Neural cell (in vitro differentiated cells): ENCODE measurements around the gene MISFA. TPM values are rescaled to one million over a fixed set of nuclear protein-coding genes. Genes with fewer than 3 reads are reported as not detected.

ENCODE experiments used
- H2AFZ ChIP-seq: fragments of 200-600, 300-800 bp; sonication (generic), shearing (Covaris generic); 2 replicates; pipeline ENCODE4 v1.6.0; 2014; ENCODE audit warnings: low read depth, mild to moderate bottlenecking, antibody characterized with exemption, low read length, moderate library complexity
- H3F3A ChIP-seq: fragments of 200-600 bp; shearing (Covaris generic); 2 replicates; pipeline ENCODE4 v1.6.1; 2016; ENCODE audit warnings: mild to moderate bottlenecking, moderate library complexity, mixed read lengths, antibody characterized with exemption, low read length; ENCODE audit not compliant: insufficient read depth, poor library complexity, severe bottlenecking
- H3K27ac ChIP-seq: fragments of 200-600, 300-800 bp; sonication (generic), shearing (Covaris generic); 2 replicates; pipeline ENCODE4 v1.5.1; 2014; ENCODE audit warnings: mild to moderate bottlenecking, low read length, moderate library complexity
- H3K27me3 ChIP-seq: fragments of 300-800, 200-600 bp; sonication (generic), shearing (Covaris generic); 2 replicates; pipeline ENCODE4 v1.6.0; 2014; ENCODE audit warnings: mild to moderate bottlenecking, low read depth, low read length, moderate library complexity; ENCODE audit not compliant: insufficient read depth
- H3K36me3 ChIP-seq: fragments of 300-800, 200-600 bp; sonication (generic), shearing (Covaris generic); 2 replicates; pipeline ENCODE4 v1.5.1; 2014; ENCODE audit warnings: mild to moderate bottlenecking, antibody characterized with exemption, low read length, moderate library complexity; ENCODE audit not compliant: insufficient read depth
- H3K4me2 ChIP-seq: fragments of 300-800, 200-600 bp; sonication (generic), shearing (Covaris generic); 2 replicates; pipeline ENCODE4 v1.6.0; 2014; ENCODE audit warnings: mild to moderate bottlenecking, low read length
- H3K4me3 ChIP-seq: fragments of 300-800, 200-600 bp; sonication (generic), shearing (Covaris generic); 2 replicates; pipeline ENCODE4 v1.5.1; 2014; ENCODE audit warnings: mild to moderate bottlenecking, low read length, moderate library complexity
- H3K79me2 ChIP-seq: fragments of 200-600 bp; shearing (Covaris generic); replicated peaks from 2 replicates; pipeline ENCODE4 v1.6.0; 2014; ENCODE audit warnings: mild to moderate bottlenecking, low read length, moderate library complexity; ENCODE audit not compliant: insufficient read depth
- H3K9ac ChIP-seq: fragments of 300-800, 200-600 bp; sonication (generic), shearing (Covaris generic); 2 replicates; pipeline ENCODE4 v1.6.1; 2016; ENCODE audit warnings: mild to moderate bottlenecking, low read length, mixed read lengths
- H3K9me2 ChIP-seq: fragments of 200-600 bp; shearing (Covaris generic); 2 replicates; pipeline ENCODE4 v1.6.1; 2016; ENCODE audit warnings: mild to moderate bottlenecking, low read length, mixed read lengths; ENCODE audit not compliant: insufficient read depth
- H3K9me3 ChIP-seq: fragments of 200-600, 300-800 bp; sonication (generic), shearing (Covaris generic); 2 replicates; pipeline ENCODE4 v1.6.1; 2016; ENCODE audit warnings: mild to moderate bottlenecking, mixed run types, low read length, moderate library complexity, mixed read lengths
- H4K20me1 ChIP-seq: fragments of 200-600 bp; shearing (Covaris generic); 2 replicates; pipeline ENCODE4 v1.6.1; 2016; ENCODE audit warnings: mild to moderate bottlenecking, mixed run types; ENCODE audit not compliant: insufficient read depth
- CTCF ChIP-seq: fragments of 450-650 bp; IDR thresholded peaks from 2 replicates; pipeline ENCODE4 v1.5.1; 2014; ENCODE audit warnings: antibody characterized with exemption, mild to moderate bottlenecking, moderate library complexity; ENCODE audit not compliant: poor library complexity, severe bottlenecking
- EP300 ChIP-seq: fragments of 450-650 bp; conservative IDR thresholded peaks from 2 replicates; pipeline ENCODE4 v1.6.1; 2014; ENCODE audit warnings: antibody characterized with exemption, mild to moderate bottlenecking, moderate library complexity; ENCODE audit not compliant: poor library complexity, severe bottlenecking
- EZH2 ChIP-seq: fragments of 200-600, 300-800 bp; shearing (Covaris generic), sonication (generic); IDR thresholded peaks from 2 replicates; pipeline ENCODE4 v1.6.1; 2014; ENCODE audit warnings: antibody characterized with exemption, low read length, borderline replicate concordance, mild to moderate bottlenecking; ENCODE audit not compliant: insufficient read depth, poor library complexity, severe bottlenecking
- MXI1 ChIP-seq: fragments of 450-650 bp; conservative IDR thresholded peaks from 2 replicates; pipeline ENCODE4 v1.6.1; 2014; ENCODE audit warnings: antibody characterized with exemption, mild to moderate bottlenecking; ENCODE audit not compliant: poor library complexity, severe bottlenecking
- POLR2AphosphoS5 ChIP-seq: IDR thresholded peaks from 2 replicates; pipeline ENCODE4 v1.6.1; 2012
- RAD21 ChIP-seq: fragments of 450-650 bp; conservative IDR thresholded peaks from 2 replicates; pipeline ENCODE4 v1.6.1; 2014; ENCODE audit warnings: antibody characterized with exemption, mild to moderate bottlenecking, moderate library complexity
- REST ChIP-seq: IDR thresholded peaks from 2 replicates; pipeline ENCODE4 v1.6.1; 2012; ENCODE audit warnings: borderline replicate concordance
- SMC3 ChIP-seq: fragments of 450-650 bp; conservative IDR thresholded peaks from 2 replicates; pipeline ENCODE4 v1.6.1; 2014; ENCODE audit warnings: antibody characterized with exemption, mild to moderate bottlenecking, moderate library complexity; ENCODE audit not compliant: poor library complexity
- TAF1 ChIP-seq: IDR thresholded peaks from 2 replicates; pipeline ENCODE4 v1.6.1; 2012; ENCODE audit warnings: low read depth
- polyA plus RNA-seq: library from polyadenylated mRNA; depleted of rRNA; stranded (reverse); fragments of >200 nt; gene quantifications from 2 replicates; pipeline ENCODE4 v1.2.3, GENCODE V29; 2014

MISFA gene
- polyA plus RNA-seq, 1 donor from 2014 or later: 6.0 TPM

- Histone ChIP-seq H4K20me1 (no peaks in the 10 kb centered on the region), H3K4me2 (no peak overlapping the region), H3K27ac (no peak overlapping the region), H3K27me3 (no peaks in the 10 kb centered on the region), H3F3A (no peaks in the 10 kb centered on the region), H2AFZ (no peak overlapping the region), H3K9me3 (no peaks in the 10 kb centered on the region), H3K9ac (no peak overlapping the region), H3K4me3 (no peak overlapping the region), H3K79me2 (no peaks in the 10 kb centered on the region), H3K36me3 (peaks cover under 1% of the 10 kb centered on the region), H3K9me2 (no peaks in the 10 kb centered on the region)
- TF ChIP-seq SMC3 (no peak), MXI1 (no peak), POLR2AphosphoS5 (no peak), EZH2 (no peak), TAF1 (no peak), EP300 (no peak), REST (no peak), CTCF (no peak), RAD21 (no peak)
Observed at GRCh38 chr11:18608376-18608775, 8.8 kb downstream of the MISFA start.

GRCh38 chr11:18611196-18611595 lies 11.6 kb downstream of the MISFA start:
- H3K9ac ChIP-seq: no peak overlapping the region
- no peak overlapping the region for H2AFZ ChIP-seq
- H3K4me3 ChIP-seq: no peak overlapping the region
- no peak overlapping the region for H3K27ac ChIP-seq
- no peaks in the 10 kb centered on the region for H4K20me1 ChIP-seq
- TF ChIP-seq MXI1 (no peak), EZH2 (no peak), RAD21 (no peak), EP300 (no peak), POLR2AphosphoS5 (no peak), SMC3 (no peak), CTCF (no peak), REST (no peak), TAF1 (no peak)
- no peaks in the 10 kb centered on the region for H3K9me2 ChIP-seq
- no peaks in the 10 kb centered on the region for H3K27me3 ChIP-seq
- H3K4me2 ChIP-seq: no peak overlapping the region
- H3K36me3 ChIP-seq: peaks cover 15% of the 10 kb centered on the region
- H3F3A ChIP-seq: no peaks in the 10 kb centered on the region
- H3K9me3 ChIP-seq: no peaks in the 10 kb centered on the region
- no peaks in the 10 kb centered on the region for H3K79me2 ChIP-seq
